GF-D8 (cell line): Measurements from ENCODE around the gene IKZF4.
"Not testable (repeated sequence)": the region's sequence is repeated elsewhere in the genome, so short reads cannot be mapped to it uniquely, and the experiment has no call there.

Source experiments
- DNase-seq: peaks from one replicate; lab custom pipeline; 2025; lab: John Stamatoyannopoulos, UW

Gene IKZF4

GRCh38 chr12:55999522-55999921 is 21.3 kb upstream of the IKZF4 start:
- DNase-seq = not testable (repeated sequence)

DNA sequence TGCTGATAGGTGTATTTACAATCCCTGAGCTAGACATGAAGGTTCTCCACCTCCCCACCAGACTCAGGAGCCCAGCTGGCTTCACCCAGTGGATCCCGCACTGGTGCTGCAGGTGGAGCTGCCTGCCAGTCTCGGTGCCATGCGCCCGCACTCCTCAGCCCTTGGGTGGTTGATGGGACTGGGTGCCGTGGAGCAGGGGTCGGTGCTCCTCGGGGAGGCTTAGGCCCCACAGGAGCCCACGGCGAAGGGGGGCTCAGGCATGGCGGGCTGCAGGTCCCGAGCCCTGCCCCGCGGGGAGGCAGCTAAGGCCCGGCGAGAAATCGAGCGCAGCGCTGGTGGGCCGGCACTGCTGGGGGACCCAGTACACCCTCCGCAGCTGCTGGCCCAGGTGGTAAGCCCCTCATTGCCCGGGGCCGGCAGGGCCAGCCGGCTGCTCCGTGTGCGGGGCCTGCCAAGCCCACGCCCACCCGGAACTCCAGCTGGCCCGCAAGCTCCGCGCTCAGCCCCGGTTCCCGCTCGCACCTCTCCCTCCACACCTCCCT is 20.8 kb upstream of the IKZF4 start:
- DNase-seq = not testable (repeated sequence)

DNA sequence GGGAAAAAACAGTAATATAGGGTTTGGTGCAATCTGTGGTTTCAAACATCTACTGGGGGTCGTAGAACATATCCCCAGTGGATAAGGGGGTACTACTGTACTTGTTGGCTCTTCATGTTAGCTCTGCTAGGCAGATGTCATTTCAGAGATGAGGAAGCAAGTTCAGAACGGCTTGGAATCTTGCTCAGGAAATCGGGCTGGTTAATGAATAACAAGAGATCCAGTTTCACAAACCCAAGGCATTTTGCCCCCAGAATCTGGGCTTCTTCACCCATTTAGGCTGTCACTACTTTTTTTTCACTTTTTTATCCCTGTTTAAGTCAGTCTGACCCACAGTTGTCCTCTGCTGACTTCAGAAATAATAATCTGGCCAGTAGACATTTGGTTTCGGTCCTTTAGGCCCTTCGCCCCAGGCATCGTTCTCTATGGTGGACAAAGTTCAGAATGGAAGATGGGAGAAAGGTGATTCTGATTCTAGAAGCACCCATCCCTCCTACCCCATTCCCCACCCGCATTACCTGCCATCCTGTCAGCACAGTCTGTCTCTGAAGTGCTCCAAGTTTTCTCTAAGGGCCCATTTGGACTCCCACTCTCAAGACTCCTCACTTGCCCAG is 19.2 kb upstream of the IKZF4 start:
- DNase-seq = no peak

DNA sequence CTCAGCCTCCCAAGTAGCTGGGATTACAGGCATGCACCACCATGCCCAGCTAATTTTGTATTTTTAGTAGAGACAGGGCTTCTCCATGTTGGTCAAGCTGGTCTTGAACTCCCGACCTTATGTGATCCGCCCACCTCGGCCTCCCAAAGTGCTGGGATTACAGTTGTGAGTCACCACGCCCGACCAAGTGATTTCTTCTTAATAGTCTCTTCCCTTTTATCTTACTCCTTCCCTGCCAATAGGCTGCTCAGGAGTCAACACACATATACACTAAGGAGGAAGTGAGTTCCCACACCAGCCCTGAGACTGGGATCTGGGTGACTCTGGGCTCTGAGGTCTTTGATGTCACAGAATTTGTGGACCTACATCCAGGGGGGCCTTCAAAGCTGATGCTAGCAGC is 17.5 kb upstream of the IKZF4 start:
- not testable (repeated sequence) for DNase-seq

GRCh38 chr12:56004211-56004610 is 16.6 kb upstream of the IKZF4 start:
- no peak for DNase-seq

DNA sequence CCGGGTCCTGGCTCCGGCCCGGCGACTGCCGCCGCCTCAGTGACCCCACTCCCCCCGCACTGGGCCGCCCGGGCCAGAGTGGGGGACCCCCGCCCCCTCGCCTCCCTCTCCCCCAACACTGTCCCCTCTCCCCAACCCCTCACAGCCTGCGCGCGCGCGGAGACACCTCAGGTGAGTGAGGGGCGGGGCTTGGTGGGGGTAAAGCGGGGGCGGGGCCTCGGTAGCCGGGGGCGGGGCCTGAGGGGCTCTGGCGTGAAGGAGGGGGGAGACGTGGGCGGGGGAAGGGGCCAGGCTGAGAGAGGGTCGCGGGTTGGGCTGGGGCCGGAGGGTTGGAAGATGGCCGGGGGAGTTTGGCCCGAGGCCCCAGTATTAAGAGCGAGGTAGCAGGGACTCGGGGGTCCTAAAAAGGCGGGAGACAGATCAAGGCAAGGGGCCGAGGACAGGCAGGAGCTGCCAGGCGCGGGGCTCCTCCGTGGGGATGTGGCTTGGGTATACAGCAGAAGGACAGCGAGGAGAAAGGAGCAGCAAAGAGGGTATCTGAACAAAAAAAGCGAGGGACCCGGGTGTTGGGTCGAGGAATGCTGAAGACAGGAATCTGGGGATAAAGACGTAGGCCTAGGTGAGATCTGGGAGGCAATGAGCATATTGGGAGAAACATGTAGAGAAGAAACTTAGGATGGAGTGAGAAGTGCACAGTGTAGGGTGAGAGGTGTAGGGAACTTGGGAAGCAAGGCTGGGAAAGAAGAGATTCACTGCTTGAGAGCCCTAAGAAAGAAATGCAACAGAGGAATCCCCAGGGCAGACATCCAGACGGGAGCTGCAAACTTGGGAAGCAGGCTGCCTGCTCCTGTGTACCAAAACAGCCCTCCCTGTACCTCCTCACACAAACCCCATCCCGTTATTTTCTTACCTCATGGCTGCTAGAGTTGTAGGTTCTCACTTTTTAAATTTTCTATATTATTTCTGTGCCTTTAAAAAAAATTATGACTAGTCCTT is 13.0 kb upstream of the IKZF4 start:
- no peak for DNase-seq

DNA sequence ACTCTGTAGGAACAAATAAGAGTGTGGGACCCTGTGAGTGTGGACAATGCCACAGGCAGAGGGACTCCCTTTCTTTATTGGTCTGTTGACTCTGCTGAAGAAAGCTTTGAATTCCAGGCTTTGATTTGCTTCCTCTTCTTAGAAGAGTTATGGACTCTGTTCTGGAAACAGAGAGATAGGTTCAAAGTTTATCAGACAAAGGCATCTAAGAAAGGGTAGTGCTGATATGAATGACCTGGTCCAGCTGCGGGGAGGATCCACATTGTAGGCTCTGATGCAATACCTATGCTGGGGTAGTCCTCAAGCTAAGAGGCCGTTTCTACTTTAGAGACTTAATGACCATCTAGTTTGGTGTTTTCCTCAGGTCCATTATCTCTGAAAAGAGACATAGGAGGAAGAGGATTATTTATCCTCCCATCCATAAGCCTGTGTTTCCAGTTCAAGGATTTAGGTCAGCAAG is 10.7 kb upstream of the IKZF4 start:
- DNase-seq = peak; percentile 42

DNA sequence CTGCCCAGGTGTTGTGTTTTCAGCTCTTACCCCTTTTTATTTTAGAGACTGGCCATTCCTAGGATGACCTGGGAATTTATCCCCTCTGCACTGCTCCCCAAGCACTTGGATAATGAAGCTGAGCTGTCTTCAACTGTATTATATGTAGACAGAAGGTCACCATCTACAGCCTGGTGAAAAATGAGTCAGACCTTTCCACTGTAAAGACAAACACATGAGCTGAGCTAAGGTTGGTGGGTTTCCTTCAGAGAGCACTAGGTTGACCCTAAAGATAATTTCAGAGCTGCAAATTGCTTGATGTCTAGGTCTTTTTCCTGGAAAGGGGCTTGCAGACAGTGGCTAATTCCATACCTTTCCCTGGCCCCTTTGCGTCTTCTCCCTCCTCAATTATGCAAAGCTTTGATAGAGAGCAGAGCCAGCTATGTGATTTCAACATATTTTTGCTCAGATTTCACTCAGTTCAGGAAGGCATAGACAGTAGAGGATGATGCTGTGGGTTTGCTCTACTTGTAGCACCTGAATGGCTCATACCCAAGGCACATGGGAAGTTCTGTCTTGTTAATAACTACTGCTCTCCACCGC is 9.2 kb upstream of the IKZF4 start:
- DNase-seq = no peak

DNA sequence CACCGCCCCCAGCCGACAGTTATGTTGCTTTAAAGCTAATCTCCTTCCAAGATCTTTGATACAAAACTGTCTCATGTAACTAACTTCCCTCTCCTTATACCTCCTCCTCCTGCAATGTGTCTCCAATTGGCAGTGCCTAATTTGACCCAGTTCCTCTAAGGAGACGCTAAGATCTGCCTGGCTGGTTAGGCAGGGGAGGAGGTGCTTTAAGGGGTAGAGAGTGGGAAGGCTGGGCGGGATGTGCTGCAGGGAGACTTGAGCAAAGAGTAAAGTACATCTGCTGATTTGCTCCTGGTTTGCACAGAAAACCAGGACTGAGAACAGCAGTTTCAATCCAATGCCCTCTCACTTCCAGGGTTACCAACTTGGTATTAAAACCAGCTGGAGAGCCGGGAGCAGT is 7.4 kb upstream of the IKZF4 start:
- DNase-seq = no peak

GRCh38 chr12:56014205-56014604 is 6.6 kb upstream of the IKZF4 start:
- DNase-seq = no peak

DNA sequence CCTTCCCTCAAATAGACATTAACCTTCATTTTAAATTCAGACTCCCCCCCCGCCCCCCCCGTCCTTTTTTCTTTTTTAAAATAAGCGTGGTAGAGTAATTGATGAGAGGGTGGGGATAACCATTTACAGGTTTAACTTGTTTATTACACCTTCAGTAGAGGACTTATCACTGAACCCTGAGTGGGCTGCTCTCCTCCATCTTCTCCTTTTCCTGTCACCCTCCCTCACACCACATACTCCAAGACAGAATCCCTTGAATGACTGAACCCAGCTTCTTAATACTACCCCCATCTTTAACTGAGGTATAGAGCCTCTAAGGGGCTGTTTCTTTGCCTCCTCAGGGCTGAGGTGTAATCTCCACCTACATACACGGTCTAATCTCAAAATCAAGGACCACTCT is 3.7 kb upstream of the IKZF4 start:
- DNase-seq = no peak

DNA sequence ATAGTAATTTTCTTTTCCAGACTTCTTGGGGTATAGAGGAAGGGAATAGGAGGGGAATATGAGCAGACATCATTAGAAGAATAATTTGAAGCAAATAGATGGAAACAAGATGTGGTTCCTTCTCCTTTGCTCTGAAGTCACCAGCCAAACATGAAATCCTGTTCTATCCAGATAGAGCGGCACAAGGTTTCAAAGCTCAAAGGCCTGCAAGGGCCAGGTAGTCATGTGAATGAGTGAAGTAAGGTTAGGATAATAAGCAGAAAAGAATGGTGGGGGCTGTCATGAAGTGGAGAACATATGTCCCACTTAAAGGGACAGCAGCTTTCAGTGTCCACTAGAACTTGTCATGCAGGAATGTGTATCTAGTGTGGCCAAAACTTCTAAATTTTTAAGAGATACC is 2.5 kb upstream of the IKZF4 start:
- no peak for DNase-seq

- DNase-seq = no peak
Observed at GRCh38 chr12:56021889-56022497, 1.1 kb downstream of the IKZF4 start.

GRCh38 chr12:56028511-56029165 is 7.8 kb downstream of the IKZF4 start:
- no peak for DNase-seq

GRCh38 chr12:56029166-56029519 is 8.3 kb downstream of the IKZF4 start:
- DNase-seq = no peak

GRCh38 chr12:56029666-56030293 is 8.9 kb downstream of the IKZF4 start:
- peak; percentile 13 for DNase-seq

DNA sequence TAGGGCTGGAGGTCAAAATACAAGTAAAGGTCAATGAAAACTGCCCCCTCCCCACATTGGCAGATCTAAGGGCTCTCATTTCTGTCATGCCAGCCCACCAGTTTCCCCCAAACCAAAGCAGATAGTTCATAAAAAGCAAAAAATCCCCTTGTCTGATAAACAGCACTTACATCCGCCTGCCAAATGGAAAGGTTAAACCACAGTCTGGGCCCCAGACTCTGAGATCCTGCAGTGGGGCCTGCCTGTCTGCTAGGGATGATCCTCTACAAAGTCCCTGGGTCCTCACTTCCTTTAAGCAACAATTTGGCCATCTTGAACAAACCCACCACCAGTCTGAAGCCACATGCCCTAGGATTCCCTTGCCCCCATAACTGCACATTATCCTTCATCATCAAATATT is 11.1 kb downstream of the IKZF4 start:
- no peak for DNase-seq

DNA sequence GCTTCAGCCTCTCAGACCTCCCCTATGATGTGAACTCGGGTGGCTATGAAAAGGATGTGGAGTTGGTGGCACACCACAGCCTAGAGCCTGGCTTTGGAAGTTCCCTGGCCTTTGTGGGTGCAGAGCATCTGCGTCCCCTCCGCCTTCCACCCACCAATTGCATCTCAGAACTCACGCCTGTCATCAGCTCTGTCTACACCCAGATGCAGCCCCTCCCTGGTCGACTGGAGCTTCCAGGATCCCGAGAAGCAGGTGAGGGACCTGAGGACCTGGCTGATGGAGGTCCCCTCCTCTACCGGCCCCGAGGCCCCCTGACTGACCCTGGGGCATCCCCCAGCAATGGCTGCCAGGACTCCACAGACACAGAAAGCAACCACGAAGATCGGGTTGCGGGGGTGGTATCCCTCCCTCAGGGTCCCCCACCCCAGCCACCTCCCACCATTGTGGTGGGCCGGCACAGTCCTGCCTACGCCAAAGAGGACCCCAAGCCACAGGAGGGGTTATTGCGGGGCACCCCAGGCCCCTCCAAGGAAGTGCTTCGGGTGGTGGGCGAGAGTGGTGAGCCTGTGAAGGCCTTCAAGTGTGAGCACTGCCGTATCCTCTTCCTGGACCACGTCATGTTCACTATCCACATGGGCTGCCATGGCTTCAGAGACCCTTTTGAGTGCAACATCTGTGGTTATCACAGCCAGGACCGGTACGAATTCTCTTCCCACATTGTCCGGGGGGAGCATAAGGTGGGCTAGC is 13.9 kb downstream of the IKZF4 start:
- no peak for DNase-seq

- DNase-seq = no peak
Observed at GRCh38 chr12:56037161-56037560, 16.3 kb downstream of the IKZF4 start.

GRCh38 chr12:56038022-56038655 is 17.3 kb downstream of the IKZF4 start:
- no peak for DNase-seq
